SK-N-SH (cell line): Measurements from ENCODE around the gene TOM1L2. TPM values are rescaled to one million over a fixed set of nuclear protein-coding genes. Genes with fewer than 3 reads are reported as not detected.

Experiments
- CTCF ChIA-PET: fragments of 300-600, 350-600 bp; formaldehyde crosslinking; extraction: SDS; loops from one replicate; lab custom pipeline; 2021; lab: Yijun Ruan, JAX
- POLR2A ChIA-PET: fragments of 350-600 bp; sonication (Branson Sonifier 250); formaldehyde crosslinking; extraction: SDS; loops from one replicate; lab custom pipeline; 2020; ENCODE audit warnings: antibody characterized with exemption, inconsistent platforms; lab: Yijun Ruan, JAX
- DNase-seq: peaks from one replicate; pipeline ENCODE4 v3.0.0; 2012
- H2AFZ ChIP-seq: fragments of 200-600 bp; sonication (generic); 2 replicates; pipeline ENCODE4 v1.8.1; 2016; ENCODE audit warnings: antibody characterized with exemption, mild to moderate bottlenecking, low read depth
- H3F3A ChIP-seq: fragments of 200-600 bp; sonication (generic); replicated peaks from 2 replicates; pipeline ENCODE3; 2016; ENCODE audit warnings: antibody characterized with exemption, mild to moderate bottlenecking; ENCODE audit not compliant: insufficient read depth
- H3K27ac ChIP-seq, 2 experiments: fragments of 200-500 bp in 1 of 2; fragments of 200-600 bp in 1 of 2; sonication (Bioruptor generic) in 1 of 2; sonication (generic), shearing (Covaris generic) in 1 of 2; 2 replicates each; pipeline versions ENCODE4 v1.5.1 to v1.6.1; 2014 to 2016; ENCODE audit warnings: low read depth in 2 of 2, inconsistent platforms in 1 of 2, low read length in 1 of 2, mild to moderate bottlenecking in 1 of 2, mixed read lengths in 1 of 2
- H3K27me3 ChIP-seq: fragments of 200-600 bp; sonication (generic), shearing (Covaris generic); 2 replicates; pipeline ENCODE4 v1.6.1; 2016; ENCODE audit warnings: mixed run types; ENCODE audit not compliant: insufficient read depth
- H3K36me3 ChIP-seq, 2 experiments: fragments of 200-500 bp in 1 of 2; fragments of 200-600 bp in 1 of 2; sonication (Bioruptor generic) in 1 of 2; sonication (generic) in 1 of 2; replicated peaks in 1 of 2; 2 replicates each; pipeline versions ENCODE3 to v1.5.1; 2014 to 2016; ENCODE audit warnings: low read length in 1 of 2, mild to moderate bottlenecking in 1 of 2; ENCODE audit not compliant: insufficient read depth in 2 of 2, control insufficient read depth in 1 of 2
- H3K4me1 ChIP-seq, 2 experiments: fragments of 200-500 bp in 1 of 2; fragments of 200-600 bp in 1 of 2; sonication (Bioruptor generic) in 1 of 2; sonication (generic), shearing (Covaris generic) in 1 of 2; 2 replicates each; pipeline versions ENCODE4 v1.5.1 to v1.6.1; 2014 to 2016; ENCODE audit warnings: low read depth in 1 of 2, low read length in 1 of 2, mixed run types in 1 of 2; ENCODE audit not compliant: insufficient read depth in 2 of 2, control insufficient read depth in 1 of 2
- H3K4me2 ChIP-seq: fragments of 200-600 bp; sonication (generic), shearing (Covaris generic); 2 replicates; pipeline ENCODE4 v1.6.1; 2017; ENCODE audit warnings: mixed run types
- H3K4me3 ChIP-seq, 2 experiments: fragments of 200-500 bp in 1 of 2; fragments of 200-600 bp in 1 of 2; sonication (Bioruptor generic) in 1 of 2; sonication (generic), shearing (Covaris generic) in 1 of 2; 2 replicates each; pipeline versions ENCODE4 v1.5.1 to v1.8.1; 2014 to 2016; ENCODE audit warnings: low read depth in 2 of 2, inconsistent platforms in 1 of 2, low read length in 1 of 2, mild to moderate bottlenecking in 1 of 2, mixed read lengths in 1 of 2, moderate library complexity in 1 of 2
- H3K79me2 ChIP-seq: fragments of 200-600 bp; sonication (generic); 2 replicates; pipeline ENCODE4 v1.8.1; 2017; ENCODE audit warnings: mild to moderate bottlenecking; ENCODE audit not compliant: insufficient read depth
- H3K9ac ChIP-seq: fragments of 200-600 bp; sonication (generic); 2 replicates; pipeline ENCODE4 v1.6.1; 2017; ENCODE audit warnings: mixed run types
- H3K9me2 ChIP-seq: fragments of 200-600 bp; sonication (generic); 2 replicates; pipeline ENCODE4 v1.6.1; 2017; ENCODE audit warnings: mixed run types
- H3K9me3 ChIP-seq: fragments of 200-600 bp; sonication (generic); 2 replicates; pipeline ENCODE4 v1.6.1; 2017; ENCODE audit warnings: mixed run types, mild to moderate bottlenecking, moderate library complexity
- H4K20me1 ChIP-seq: fragments of 200-600 bp; sonication (generic); 2 replicates; pipeline ENCODE4 v1.6.1; 2017; ENCODE audit warnings: mild to moderate bottlenecking, mixed run types; ENCODE audit not compliant: insufficient read depth
- CTCF ChIP-seq: fragments of 200-600 bp; sonication (generic); IDR thresholded peaks from 2 replicates; pipeline ENCODE4 v1.6.1; 2017; ENCODE audit warnings: antibody characterized with exemption, mild to moderate bottlenecking, moderate library complexity
- EP300 ChIP-seq, 2 experiments: IDR thresholded peaks; 2 replicates each; pipeline versions ENCODE4 v1.4.0 to v1.6.1; 2012; ENCODE audit warnings: borderline replicate concordance in 1 of 2, low read depth in 1 of 2, low read length in 1 of 2
- FOXJ3 ChIP-seq: sonication (generic); formaldehyde crosslinking; IDR thresholded peaks from 2 replicates; pipeline ENCODE4 v1.5.1; 2020; ENCODE audit warnings: mild to moderate bottlenecking, missing genetic modification reagents
- FOXM1 ChIP-seq: IDR thresholded peaks from 2 replicates; pipeline ENCODE4 v1.4.0; 2012; ENCODE audit warnings: low read depth, mild to moderate bottlenecking
- GABPA ChIP-seq: IDR thresholded peaks from 2 replicates; pipeline ENCODE4 v1.4.0; 2012; ENCODE audit warnings: low read depth, mild to moderate bottlenecking
- GATA2 ChIP-seq: sonication (generic); formaldehyde crosslinking; IDR thresholded peaks from 2 replicates; pipeline ENCODE4 v1.5.0; 2020; ENCODE audit warnings: mild to moderate bottlenecking, missing genetic modification reagents
- IRF3 ChIP-seq: fragments of 150-350 bp; IDR thresholded peaks from 2 replicates; pipeline ENCODE4 v1.6.1; 2016; ENCODE audit warnings: mild to moderate bottlenecking, low read depth, low read length
- JUND ChIP-seq: IDR thresholded peaks from 2 replicates; pipeline ENCODE4 v1.4.0; 2012
- MAX ChIP-seq: IDR thresholded peaks from 2 replicates; pipeline ENCODE4 v1.4.0; 2012; ENCODE audit warnings: low read depth
- MEF2A ChIP-seq: IDR thresholded peaks from 2 replicates; pipeline ENCODE4 v1.4.0; 2012; ENCODE audit warnings: low read depth, borderline replicate concordance
- MXI1 ChIP-seq: IDR thresholded peaks from 2 replicates; pipeline ENCODE4 v1.6.1; 2012; ENCODE audit warnings: mild to moderate bottlenecking, low read depth, low read length, improper control_type of control experiment
- NRF1 ChIP-seq: IDR thresholded peaks from 2 replicates; pipeline ENCODE4 v1.6.1; 2012; ENCODE audit warnings: low read depth, mild to moderate bottlenecking, low read length
- RAD21 ChIP-seq: IDR thresholded peaks from 2 replicates; pipeline ENCODE4 v1.6.1; 2012; ENCODE audit warnings: mild to moderate bottlenecking, low read length
- RCOR1 ChIP-seq: fragments of 150-350 bp; IDR thresholded peaks from 2 replicates; pipeline ENCODE4 v1.6.1; 2017; ENCODE audit warnings: antibody characterized with exemption, low read length
- REST ChIP-seq: IDR thresholded peaks from 2 replicates; pipeline ENCODE4 v1.6.1; 2012; ENCODE audit warnings: mild to moderate bottlenecking, low read depth, low read length, moderate library complexity
- RFX5 ChIP-seq: IDR thresholded peaks from 2 replicates; pipeline ENCODE4 v1.6.1; 2012; ENCODE audit warnings: mild to moderate bottlenecking, improper control_type of control experiment, low read length
- SMC3 ChIP-seq: IDR thresholded peaks from 2 replicates; pipeline ENCODE4 v1.6.1; 2012; ENCODE audit warnings: low read depth, low read length, improper control_type of control experiment
- TAF1 ChIP-seq: IDR thresholded peaks from 2 replicates; pipeline ENCODE4 v1.6.1; 2012; ENCODE audit warnings: low read depth, mild to moderate bottlenecking, low read length, moderate library complexity, borderline replicate concordance
- TCF12 ChIP-seq: IDR thresholded peaks from 2 replicates; pipeline ENCODE4 v1.4.0; 2012
- USF2 ChIP-seq: fragments of 150-350 bp; IDR thresholded peaks from 2 replicates; pipeline ENCODE4 v1.6.1; 2017; ENCODE audit warnings: antibody characterized with exemption, low read length, low read depth, borderline replicate concordance
- YY1 ChIP-seq: IDR thresholded peaks from 2 replicates; pipeline ENCODE4 v1.4.0; 2012; ENCODE audit warnings: low read depth, mild to moderate bottlenecking
- WGBS: methylation state at CpG from one replicate; pipeline ENCODE4 v1.1.6; 2017; ENCODE audit warnings: low lambda C conversion rate; 5-methylcytosine and 5-hydroxymethylcytosine counted together
- polyA plus RNA-seq, 3 experiments: library from polyadenylated mRNA; depleted of rRNA; stranded (reverse); fragments of >200 nt; gene quantifications; 2 replicates each; pipeline ENCODE4 v1.2.3, GENCODE V29; 2012

TOM1L2 gene
- polyA plus RNA-seq, 1 of the 3 experiments (the other 2 are of a cell fraction): 85.4 TPM

- 69% methylated on average over 2 of the region's 2 CpGs for WGBS
- Histone ChIP-seq H3K36me3 (no peaks in the 10 kb centered on the region), H3F3A (peaks cover 13% of the 10 kb centered on the region), H4K20me1 (no peaks in the 10 kb centered on the region), H3K27me3 (no peaks in the 10 kb centered on the region), H3K4me3 (no peak overlapping the region), H3K4me2 (no peak overlapping the region), H3K4me1 (peaks cover 4 to 18% of the 10 kb centered on the region in 2 experiments; a peak in 2 of 4 replicates), H3K9ac (peak overlapping the region; percentile 37; the same call in 1 of the 2 replicates), H3K9me3 (no peaks in the 10 kb centered on the region), H3K9me2 (no peaks in the 10 kb centered on the region), H2AFZ (no peak overlapping the region), H3K27ac (peak overlapping the region in 1 of 2 experiments; percentile 82; a peak in 2 of 4 replicates), H3K79me2 (no peaks in the 10 kb centered on the region)
- DNase-seq: no peak
- TF ChIP-seq YY1 (no peak), SMC3 (no peak), RFX5 (no peak), TCF12 (no peak), MXI1 (no peak), MAX (no peak), GABPA (no peak), GATA2 (CRISPR knock-in tag) (no peak), FOXM1 (no peak)
- POLR2A ChIA-PET: no interaction called here
- CTCF ChIA-PET: no interaction called here
Observed at GRCh38 chr17:17990282-17990681, 18.1 kb upstream of the TOM1L2 start.

GRCh38 chr17:17989618-17990017 lies 17.4 kb upstream of the TOM1L2 start:
- no peaks in the 10 kb centered on the region for H3K27me3 ChIP-seq
- POLR2A ChIA-PET: no interaction called here
- H3K27ac ChIP-seq: peak overlapping the region in 1 of 2 experiments; percentile 82; a peak in 1 of 4 replicates
- H3K79me2 ChIP-seq: no peaks in the 10 kb centered on the region
- H3K9ac ChIP-seq: no peak overlapping the region
- no peaks in the 10 kb centered on the region for H3K36me3 ChIP-seq
- 93% methylated on average over 6 of the region's 10 CpGs for WGBS
- DNase-seq: no peak
- no peaks in the 10 kb centered on the region for H4K20me1 ChIP-seq
- CTCF ChIA-PET: interaction anchor here (2.8 kb wide), 1 partner anchor 44 kb away, joined by 13 read pairs; no protein-coding TSS in a partner anchor
- H3K9me2 ChIP-seq: no peaks in the 10 kb centered on the region
- H2AFZ ChIP-seq: no peak overlapping the region
- H3K4me3 ChIP-seq: no peak overlapping the region
- no peaks in the 10 kb centered on the region for H3K9me3 ChIP-seq
- H3F3A ChIP-seq: peaks cover 13% of the 10 kb centered on the region
- no peak overlapping the region for H3K4me2 ChIP-seq
- peaks cover 4 to 13% of the 10 kb centered on the region in 2 experiments; a peak in 2 of 4 replicates for H3K4me1 ChIP-seq
- TF ChIP-seq TAF1 (no peak), USF2 (no peak), CTCF (no peak), RCOR1 (no peak), RAD21 (no peak), YY1 (no peak), NRF1 (no peak), MEF2A (no peak), IRF3 (no peak), EP300 (IDR thresholded peaks at IDR 0.05; ENCODE audit: borderline replicate concordance in 1 of 2, low read depth in 1 of 2, low read length in 1 of 2) (no peak), JUND (no peak), GATA2 (CRISPR knock-in tag) (no peak), FOXM1 (no peak), SMC3 (no peak), FOXJ3 (no peak), REST (no peak)
